ENCODE measurements around the gene DOCK11. TPM values are rescaled to one million over a fixed set of nuclear protein-coding genes. Genes with fewer than 3 reads are reported as not detected.

Gene DOCK11
- total and polyA plus RNA-seq, 9 of the 15 experiments (the other 6 are each of a cell fraction or from before 2014, with no cell fraction given) = 41.8 to 77.8 (median 50.9) TPM

DNA sequence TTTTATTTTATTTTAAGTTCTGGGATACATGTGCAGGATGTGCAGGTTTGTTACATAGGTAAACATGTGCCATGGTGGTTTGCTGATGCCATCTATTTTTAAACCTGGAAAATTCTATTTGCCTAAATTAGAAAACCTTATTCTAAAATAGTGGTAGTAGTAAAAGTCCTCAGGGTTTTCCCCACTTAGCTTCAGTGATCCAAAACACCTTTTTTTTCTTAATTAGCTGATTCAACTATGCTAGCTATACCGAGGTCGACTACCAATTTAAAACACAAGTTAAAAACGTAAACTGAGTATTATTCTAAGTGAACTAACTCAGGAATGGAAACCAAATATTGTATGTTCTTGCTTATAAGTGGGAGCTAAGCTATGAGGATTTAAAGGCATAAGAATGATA is 161.8 kb downstream of the DOCK11 start:
- in situ Hi-C loops (cut with MboI) = no loop called here
- H3K36me3 ChIP-seq (ENCODE audit: control insufficient read depth, insufficient read depth, low read length) = peaks cover 73% of the 10 kb centered on the region; the same call in 2 of the 3 replicates
- H2AFZ ChIP-seq (ENCODE audit: low read depth, low read length) = no peak overlapping the region
- no peak for ATAC-seq
- no peak for FAIRE-seq
- no peaks in the 10 kb centered on the region for H3K4me1 ChIP-seq (replicated peaks in 1 of 2; ENCODE audit: control insufficient read depth in 2 of 2, insufficient read depth in 2 of 2, low read length in 2 of 2)
- H3K4me3 ChIP-seq = no peak overlapping the region
- BruUV-seq (replicated peaks) = no TSS peak
- ChIA-PET POLR2A (no interaction called here), CTCF (ENCODE audit: low intra/inter-chr PET ratio) (no interaction called here)
- no peaks in the 10 kb centered on the region for H3K9me1 ChIP-seq (ENCODE audit: control insufficient read depth, insufficient read depth, low read length)
- no peaks in the 10 kb centered on the region for H3K27me3 ChIP-seq (ENCODE audit: control insufficient read depth in 2 of 2, insufficient read depth in 2 of 2, low read length in 2 of 2)
- H3K9ac ChIP-seq (ENCODE audit: insufficient read depth in 1 of 2, low read depth in 2 of 2, low read length in 2 of 2) = no peak overlapping the region
- H3K4me2 ChIP-seq (ENCODE audit: insufficient read depth, low read length) = no peak overlapping the region
- DNase-seq (ENCODE audit: extremely low read depth in 1 of 4, low spot score in 3 of 4) = no peak
- no peak overlapping the region for H3K27ac ChIP-seq (ENCODE audit: extremely low read depth, low read depth, low read length)
- H3K79me2 ChIP-seq (ENCODE audit: control insufficient read depth, insufficient read depth, low read length) = no peaks in the 10 kb centered on the region
- WGBS (ENCODE audit: insufficient coverage, low coverage, missing lambda C conversion rate) = 75% methylated on average over 3 of the region's 3 CpGs
- no peaks in the 10 kb centered on the region for H3K9me3 ChIP-seq (replicated peaks; ENCODE audit: control insufficient read depth, insufficient read depth, low read depth, low read length)
- no peaks in the 10 kb centered on the region for H4K20me1 ChIP-seq (replicated peaks; ENCODE audit: control insufficient read depth, insufficient read depth, low read length)
- intact Hi-C loops (cut with micrococcal nuclease) = no loop called here
- TF ChIP-seq, protein P1, sequence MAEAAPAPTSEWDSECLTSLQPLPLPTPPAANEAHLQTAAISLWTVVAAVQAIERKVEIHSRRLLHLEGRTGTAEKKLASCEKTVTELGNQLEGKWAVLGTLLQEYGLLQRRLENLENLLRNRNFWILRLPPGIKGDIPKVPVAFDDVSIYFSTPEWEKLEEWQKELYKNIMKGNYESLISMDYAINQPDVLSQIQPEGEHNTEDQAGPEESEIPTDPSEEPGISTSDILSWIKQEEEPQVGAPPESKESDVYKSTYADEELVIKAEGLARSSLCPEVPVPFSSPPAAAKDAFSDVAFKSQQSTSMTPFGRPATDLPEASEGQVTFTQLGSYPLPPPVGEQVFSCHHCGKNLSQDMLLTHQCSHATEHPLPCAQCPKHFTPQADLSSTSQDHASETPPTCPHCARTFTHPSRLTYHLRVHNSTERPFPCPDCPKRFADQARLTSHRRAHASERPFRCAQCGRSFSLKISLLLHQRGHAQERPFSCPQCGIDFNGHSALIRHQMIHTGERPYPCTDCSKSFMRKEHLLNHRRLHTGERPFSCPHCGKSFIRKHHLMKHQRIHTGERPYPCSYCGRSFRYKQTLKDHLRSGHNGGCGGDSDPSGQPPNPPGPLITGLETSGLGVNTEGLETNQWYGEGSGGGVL (CRISPR knock-in tag; IDR thresholded peaks at IDR 0.05) = no peak
- no peak for TF ChIP-seq MTA2 (IDR thresholded peaks at IDR 0.05; ENCODE audit: low read depth)
- no peak for TF ChIP-seq HDAC1 (IDR thresholded peaks at IDR 0.05)
- TF ChIP-seq ELF1 (tag; IDR thresholded peaks at IDR 0.05) = no peak
- no peak for TF ChIP-seq SAFB (IDR thresholded peaks at IDR 0.05; ENCODE audit: borderline replicate concordance, low read depth, low read length)
- TF ChIP-seq ZNF212 (CRISPR knock-in tag; IDR thresholded peaks at IDR 0.05) = no peak
- TF ChIP-seq CBX3 (IDR thresholded peaks at IDR 0.05; ENCODE audit: borderline replicate concordance in 1 of 2, low read length in 2 of 2) = no peak
- no peak for TF ChIP-seq ZNF76 (CRISPR knock-in tag; IDR thresholded peaks at IDR 0.05; ENCODE audit: borderline replicate concordance)
- TF ChIP-seq ARID1B (IDR thresholded peaks at IDR 0.05) = no peak
- no peak for TF ChIP-seq TAF7 (tag; IDR thresholded peaks at IDR 0.05)
- TF ChIP-seq, protein P2, sequence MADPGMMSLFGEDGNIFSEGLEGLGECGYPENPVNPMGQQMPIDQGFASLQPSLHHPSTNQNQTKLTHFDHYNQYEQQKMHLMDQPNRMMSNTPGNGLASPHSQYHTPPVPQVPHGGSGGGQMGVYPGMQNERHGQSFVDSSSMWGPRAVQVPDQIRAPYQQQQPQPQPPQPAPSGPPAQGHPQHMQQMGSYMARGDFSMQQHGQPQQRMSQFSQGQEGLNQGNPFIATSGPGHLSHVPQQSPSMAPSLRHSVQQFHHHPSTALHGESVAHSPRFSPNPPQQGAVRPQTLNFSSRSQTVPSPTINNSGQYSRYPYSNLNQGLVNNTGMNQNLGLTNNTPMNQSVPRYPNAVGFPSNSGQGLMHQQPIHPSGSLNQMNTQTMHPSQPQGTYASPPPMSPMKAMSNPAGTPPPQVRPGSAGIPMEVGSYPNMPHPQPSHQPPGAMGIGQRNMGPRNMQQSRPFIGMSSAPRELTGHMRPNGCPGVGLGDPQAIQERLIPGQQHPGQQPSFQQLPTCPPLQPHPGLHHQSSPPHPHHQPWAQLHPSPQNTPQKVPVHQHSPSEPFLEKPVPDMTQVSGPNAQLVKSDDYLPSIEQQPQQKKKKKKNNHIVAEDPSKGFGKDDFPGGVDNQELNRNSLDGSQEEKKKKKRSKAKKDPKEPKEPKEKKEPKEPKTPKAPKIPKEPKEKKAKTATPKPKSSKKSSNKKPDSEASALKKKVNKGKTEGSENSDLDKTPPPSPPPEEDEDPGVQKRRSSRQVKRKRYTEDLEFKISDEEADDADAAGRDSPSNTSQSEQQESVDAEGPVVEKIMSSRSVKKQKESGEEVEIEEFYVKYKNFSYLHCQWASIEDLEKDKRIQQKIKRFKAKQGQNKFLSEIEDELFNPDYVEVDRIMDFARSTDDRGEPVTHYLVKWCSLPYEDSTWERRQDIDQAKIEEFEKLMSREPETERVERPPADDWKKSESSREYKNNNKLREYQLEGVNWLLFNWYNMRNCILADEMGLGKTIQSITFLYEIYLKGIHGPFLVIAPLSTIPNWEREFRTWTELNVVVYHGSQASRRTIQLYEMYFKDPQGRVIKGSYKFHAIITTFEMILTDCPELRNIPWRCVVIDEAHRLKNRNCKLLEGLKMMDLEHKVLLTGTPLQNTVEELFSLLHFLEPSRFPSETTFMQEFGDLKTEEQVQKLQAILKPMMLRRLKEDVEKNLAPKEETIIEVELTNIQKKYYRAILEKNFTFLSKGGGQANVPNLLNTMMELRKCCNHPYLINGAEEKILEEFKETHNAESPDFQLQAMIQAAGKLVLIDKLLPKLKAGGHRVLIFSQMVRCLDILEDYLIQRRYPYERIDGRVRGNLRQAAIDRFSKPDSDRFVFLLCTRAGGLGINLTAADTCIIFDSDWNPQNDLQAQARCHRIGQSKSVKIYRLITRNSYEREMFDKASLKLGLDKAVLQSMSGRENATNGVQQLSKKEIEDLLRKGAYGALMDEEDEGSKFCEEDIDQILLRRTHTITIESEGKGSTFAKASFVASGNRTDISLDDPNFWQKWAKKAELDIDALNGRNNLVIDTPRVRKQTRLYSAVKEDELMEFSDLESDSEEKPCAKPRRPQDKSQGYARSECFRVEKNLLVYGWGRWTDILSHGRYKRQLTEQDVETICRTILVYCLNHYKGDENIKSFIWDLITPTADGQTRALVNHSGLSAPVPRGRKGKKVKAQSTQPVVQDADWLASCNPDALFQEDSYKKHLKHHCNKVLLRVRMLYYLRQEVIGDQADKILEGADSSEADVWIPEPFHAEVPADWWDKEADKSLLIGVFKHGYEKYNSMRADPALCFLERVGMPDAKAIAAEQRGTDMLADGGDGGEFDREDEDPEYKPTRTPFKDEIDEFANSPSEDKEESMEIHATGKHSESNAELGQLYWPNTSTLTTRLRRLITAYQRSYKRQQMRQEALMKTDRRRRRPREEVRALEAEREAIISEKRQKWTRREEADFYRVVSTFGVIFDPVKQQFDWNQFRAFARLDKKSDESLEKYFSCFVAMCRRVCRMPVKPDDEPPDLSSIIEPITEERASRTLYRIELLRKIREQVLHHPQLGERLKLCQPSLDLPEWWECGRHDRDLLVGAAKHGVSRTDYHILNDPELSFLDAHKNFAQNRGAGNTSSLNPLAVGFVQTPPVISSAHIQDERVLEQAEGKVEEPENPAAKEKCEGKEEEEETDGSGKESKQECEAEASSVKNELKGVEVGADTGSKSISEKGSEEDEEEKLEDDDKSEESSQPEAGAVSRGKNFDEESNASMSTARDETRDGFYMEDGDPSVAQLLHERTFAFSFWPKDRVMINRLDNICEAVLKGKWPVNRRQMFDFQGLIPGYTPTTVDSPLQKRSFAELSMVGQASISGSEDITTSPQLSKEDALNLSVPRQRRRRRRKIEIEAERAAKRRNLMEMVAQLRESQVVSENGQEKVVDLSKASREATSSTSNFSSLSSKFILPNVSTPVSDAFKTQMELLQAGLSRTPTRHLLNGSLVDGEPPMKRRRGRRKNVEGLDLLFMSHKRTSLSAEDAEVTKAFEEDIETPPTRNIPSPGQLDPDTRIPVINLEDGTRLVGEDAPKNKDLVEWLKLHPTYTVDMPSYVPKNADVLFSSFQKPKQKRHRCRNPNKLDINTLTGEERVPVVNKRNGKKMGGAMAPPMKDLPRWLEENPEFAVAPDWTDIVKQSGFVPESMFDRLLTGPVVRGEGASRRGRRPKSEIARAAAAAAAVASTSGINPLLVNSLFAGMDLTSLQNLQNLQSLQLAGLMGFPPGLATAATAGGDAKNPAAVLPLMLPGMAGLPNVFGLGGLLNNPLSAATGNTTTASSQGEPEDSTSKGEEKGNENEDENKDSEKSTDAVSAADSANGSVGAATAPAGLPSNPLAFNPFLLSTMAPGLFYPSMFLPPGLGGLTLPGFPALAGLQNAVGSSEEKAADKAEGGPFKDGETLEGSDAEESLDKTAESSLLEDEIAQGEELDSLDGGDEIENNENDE (IDR thresholded peaks at IDR 0.05; ENCODE audit: low read depth, low read length) = no peak
